ENCODE results near the gene SIX2.
A peak's percentile ranks its signal among the peaks of the same experiment; 100 is the strongest.

Gene SIX2

GRCh38 chr2:45018023-45018422, 8.8 kb upstream of the SIX2 start:
- DNase-seq (ENCODE audit: low spot score): no peak

DNA sequence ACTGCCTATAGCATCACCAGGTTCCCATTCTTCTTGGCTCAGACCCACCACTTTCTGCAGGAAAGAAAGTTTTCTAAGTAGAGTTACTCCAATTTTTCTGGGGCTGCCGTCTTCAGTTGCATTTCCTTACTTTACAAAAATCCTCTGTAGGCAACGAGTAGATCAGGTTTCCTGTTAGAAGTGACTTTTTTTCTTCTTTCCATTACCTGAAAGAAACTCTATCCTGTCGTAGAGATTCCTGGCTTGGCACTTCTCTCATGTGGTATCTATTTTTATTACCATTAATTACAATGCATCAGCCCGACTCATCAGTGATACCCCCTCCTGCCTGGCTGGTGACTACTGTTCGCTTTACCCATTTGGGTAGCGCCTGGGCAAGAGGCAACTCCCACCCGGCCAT, 5.6 kb upstream of the SIX2 start:
- DNase-seq (ENCODE audit: low spot score): no peak

DNA sequence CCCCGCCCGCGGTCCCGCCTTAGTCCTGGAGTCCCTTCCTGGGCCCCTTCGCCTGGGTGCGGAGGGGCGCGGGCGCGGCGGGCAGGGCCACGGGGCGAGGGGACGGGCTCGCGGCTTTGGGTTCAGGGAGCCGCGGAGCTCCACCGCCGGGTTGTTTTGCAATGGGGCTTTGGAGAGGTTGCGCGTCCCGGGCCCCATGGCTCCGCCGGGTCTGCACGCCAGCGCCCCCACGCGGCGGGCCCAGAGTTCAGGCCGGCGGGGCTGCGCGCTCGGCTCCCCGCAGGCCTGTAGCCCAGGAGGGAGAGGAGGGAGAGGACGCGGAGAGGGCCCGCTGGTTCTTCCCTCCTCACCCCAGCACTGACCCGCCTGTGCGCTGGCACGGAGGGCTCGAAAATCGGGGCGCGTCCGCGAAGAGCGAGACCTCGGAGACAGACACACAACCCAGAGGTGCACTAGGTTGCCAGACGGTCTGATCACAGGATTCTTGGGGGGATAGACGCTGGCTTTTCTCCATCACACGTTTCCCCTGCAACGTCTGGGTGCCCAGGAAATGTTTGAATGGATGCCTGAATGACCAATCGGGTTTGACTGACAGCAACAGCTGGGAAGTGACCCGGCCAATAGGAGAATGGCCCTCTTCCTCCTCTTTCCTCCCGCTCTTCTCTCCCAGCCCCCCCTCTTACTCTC, 4.9 kb upstream of the SIX2 start:
- peak; percentile 88 for DNase-seq (ENCODE audit: low spot score)

- DNase-seq (ENCODE audit: low spot score): no peak
Measured at GRCh38 chr2:45013229-45014015, 4.2 kb upstream of the SIX2 start.

GRCh38 chr2:45012733-45013132, 3.5 kb upstream of the SIX2 start:
- no peak for DNase-seq (ENCODE audit: low spot score)

DNA sequence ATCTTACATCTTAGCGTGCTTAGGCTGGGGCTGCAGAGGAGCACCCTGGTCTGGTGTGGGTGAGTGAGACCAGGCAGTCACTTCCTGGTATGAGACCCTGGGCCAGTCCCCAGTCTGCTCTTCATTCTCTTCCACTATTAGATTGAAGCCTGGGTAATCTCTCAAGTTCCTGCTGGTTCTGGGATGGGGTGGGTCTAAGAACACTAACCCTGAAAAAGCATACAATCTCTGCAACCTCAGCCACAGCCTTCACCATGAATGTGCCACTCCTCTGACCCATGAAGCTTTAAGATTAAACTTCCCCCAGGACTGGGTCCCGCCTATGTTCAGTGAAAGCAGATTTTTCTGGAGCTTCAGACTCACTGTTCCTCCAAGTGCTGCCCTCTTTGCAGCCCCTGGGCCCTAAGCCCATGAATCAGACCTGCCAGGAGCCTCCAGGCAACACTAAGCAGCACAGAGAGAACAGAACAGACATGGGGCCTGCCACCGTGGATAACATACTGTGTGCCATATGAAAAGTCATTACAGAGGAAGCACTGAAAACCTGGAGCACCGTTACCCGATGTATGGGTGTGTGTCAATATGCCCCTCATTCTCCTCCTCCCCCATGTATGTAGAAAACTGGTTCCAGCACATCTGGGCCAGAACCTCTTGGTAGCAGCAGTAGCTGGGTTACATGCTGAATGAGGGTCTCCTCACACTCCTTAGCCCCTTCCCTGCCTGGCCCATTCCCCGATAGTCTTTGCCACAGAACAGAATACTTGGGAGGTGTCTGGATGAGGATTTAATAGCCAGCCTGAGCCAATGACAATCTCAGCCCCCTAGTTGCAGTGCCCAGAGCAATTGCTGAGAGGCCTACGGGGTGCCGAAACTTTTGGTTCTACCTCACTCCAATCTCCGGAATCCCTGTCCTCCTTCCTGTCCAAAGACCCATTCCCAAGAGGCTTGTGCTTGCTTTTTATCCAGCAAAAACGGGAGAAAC, 2.7 kb upstream of the SIX2 start:
- no peak for DNase-seq (ENCODE audit: low spot score)

GRCh38 chr2:45011121-45011520, 1.9 kb upstream of the SIX2 start:
- DNase-seq (ENCODE audit: low spot score): no peak

- no peak for DNase-seq (ENCODE audit: low spot score)
Measured at GRCh38 chr2:45010702-45011012, 1.4 kb upstream of the SIX2 start.

DNA sequence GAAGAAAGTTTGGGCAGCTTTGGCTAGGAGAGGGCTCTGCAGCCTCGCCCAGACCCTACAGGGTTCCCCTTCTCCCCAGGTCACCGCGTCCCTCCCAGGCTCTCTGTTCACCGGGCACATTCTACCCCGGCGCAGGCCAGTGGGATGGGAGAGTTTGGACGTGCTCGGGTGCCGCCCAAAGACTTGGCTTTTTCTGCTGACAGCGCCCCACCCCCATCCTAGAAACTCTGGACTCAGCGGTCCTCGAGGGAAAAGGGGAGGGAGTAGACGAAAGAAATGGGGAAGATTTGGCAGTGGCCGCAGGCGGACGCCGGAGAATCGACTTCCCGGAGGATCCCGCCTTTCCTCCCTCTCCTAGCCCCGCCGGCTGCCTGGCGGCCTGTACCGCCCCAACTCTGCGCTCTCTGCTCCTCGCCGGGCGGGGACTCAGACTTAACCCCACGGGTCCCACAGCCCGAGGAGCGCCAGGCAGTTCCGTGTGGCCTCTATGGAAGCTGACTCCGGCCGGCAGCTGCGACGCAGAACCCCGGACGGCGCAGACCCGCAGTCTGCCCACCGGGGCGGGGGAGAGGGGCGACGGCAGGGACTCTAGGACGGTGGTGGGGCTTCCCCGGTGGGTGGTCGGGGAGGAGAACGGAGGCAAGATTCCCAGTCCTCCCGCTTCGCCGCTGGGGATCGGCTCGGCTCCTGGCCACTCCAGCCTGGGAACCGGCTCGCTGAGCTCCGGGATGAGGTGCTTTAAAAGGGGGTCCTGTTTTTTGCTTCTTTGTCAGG, 863 bp upstream of the SIX2 start:
- DNase-seq (ENCODE audit: low spot score): no peak

DNA sequence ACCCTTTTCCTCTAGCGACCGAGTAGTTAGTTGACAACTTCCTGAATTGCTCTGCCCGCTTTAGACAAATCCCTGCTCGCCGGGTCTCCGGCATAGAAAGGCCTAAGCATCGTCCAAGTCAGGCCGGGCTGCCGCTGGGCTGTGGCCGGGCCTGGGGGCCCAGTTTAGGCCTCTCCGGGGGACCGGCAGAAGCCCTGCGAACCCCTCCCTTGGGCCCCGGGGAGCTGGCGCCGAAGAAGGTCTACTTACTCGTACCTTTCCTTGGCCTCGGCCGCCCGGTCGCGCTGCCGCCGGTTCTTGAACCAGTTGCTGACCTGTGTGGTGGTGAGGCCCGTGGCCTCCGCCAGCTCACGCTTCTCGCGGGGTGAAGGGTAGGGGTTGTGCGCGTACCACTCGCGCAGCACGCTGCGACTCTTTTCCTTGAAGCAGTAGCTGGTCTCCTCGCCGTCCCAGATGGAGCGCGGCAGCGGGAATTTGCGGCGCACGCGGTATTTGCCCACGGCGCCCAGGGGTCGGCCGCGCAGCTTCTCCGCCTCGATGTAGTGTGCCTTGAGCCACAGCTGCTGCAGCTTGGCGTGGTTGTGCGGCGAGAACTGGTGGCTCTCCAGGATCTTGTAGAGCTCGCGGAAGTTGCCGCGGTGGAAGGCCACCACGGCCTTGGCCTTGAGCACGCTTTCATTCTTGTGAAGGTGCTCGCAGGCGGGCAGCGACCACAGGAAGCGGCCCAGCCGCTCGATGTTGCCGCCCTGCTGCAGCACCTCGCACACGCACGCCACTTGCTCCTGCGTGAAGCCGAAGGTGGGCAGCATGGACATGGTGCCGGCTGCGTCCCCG, 739 bp downstream of the SIX2 start:
- no peak for DNase-seq (ENCODE audit: low spot score)

DNA sequence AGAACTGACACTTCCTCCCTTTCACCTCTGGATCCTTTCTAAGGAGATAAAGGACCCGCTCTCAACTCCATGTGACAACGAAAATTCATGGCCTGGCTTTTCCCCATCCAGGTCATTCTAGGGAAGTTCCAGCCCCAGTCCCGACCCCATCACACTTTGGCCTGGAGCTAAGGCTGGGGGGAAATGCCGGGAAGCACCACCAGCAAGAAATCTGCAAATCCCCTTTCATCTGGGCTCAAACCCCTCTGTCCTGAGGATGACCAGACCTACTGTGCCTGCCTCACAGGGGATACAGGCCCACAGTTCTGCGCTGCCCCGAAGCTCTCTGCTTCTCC, 1.3 kb downstream of the SIX2 start:
- no peak for DNase-seq (ENCODE audit: low spot score)

GRCh38 chr2:45006942-45007287, 2.3 kb downstream of the SIX2 start:
- DNase-seq (ENCODE audit: low spot score): no peak

GRCh38 chr2:45006041-45006941, 3.0 kb downstream of the SIX2 start:
- DNase-seq (ENCODE audit: low spot score): no peak

- no peak for DNase-seq (ENCODE audit: low spot score)
Measured at GRCh38 chr2:45005261-45006002, 3.8 kb downstream of the SIX2 start.

GRCh38 chr2:45004562-45005191, 4.6 kb downstream of the SIX2 start:
- DNase-seq (ENCODE audit: low spot score): no peak

DNA sequence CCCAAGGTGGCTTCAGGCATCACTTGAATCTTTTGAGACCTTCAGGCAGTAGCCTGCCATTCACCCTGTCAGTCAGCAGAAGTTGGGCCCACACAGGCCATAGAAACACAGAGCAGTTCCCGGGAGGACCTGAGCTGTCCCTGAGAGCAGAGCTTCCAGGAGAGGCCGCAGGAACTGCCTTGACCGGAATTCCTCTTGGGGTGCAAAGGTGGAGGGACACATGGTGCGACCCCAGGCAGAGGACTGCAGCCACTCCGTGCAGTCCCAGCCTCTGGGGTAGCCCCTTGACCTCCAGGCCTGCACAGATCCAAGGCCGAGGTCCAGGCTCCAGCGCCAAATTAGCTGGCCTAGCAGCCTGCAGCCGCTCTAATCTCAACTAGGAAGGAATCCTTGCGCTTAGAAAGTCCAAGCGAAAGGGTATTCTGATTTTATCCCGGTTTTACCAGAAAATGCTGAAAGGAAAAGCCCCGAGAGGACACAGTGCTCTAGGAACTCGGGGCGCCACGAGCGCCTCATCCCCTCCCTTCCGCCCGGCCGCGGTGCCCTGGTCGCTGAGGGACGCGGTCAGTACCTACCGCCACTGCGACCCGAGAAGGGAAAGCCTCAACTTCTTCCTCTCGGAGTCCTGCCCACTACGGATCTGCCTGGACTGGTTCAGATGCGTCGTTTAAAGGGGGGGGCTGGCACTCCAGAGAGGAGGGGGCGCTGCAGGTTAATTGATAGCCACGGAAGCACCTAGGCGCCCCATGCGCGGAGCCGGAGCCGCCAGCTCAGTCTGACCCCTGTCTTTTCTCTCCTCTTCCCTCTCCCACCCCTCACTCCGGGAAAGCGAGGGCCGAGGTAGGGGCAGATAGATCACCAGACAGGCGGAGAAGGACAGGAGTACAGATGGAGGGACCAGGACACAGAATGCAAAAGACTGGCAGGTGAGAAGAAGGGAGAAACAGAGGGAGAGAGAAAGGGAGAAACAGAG, 5.4 kb downstream of the SIX2 start:
- DNase-seq (ENCODE audit: low spot score): no peak

GRCh38 chr2:45002686-45003085, 6.6 kb downstream of the SIX2 start:
- no peak for DNase-seq (ENCODE audit: low spot score)

DNA sequence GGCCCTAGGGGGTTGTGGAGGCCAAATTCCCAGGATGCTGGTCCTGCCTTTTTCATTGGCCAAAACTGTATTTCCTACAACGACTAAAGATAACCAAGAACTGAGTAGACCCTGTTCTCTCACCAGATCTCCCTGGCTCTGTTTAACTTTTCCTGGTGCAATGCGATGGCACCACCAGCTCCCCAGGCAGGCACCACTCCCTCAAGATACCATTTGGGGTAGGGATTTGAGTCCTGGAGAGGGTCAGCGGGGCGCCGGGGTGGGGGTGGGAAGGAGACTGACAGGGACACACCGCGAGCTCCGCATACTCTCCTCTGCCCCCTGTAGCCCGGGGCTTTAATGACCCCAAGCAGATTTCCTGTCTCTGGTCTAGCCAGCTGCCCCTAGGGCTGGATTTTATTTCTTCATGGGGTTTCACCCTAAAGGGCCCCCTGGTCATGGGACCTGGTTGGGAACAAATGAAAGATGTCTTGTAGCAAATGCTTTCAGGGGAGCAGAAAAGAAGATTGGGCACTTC, 7.3 kb downstream of the SIX2 start:
- peak; percentile 71 for DNase-seq (ENCODE audit: low spot score)

Measured in HuH-7 (cell line).